Middle frontal gyrus (tissue), 1 donor: Measurements from ENCODE around the gene UBE2U.
"Not testable (repeated sequence)": the region's sequence is repeated elsewhere in the genome, so short reads cannot be mapped to it uniquely, and the experiment has no call there.

Experiments
- DNase-seq: peaks from one replicate; pipeline ENCODE4 v3.0.0-alpha.2; 2015; ENCODE audit warnings: low spot score; ENCODE audit errors: extremely low spot score

Gene UBE2U

DNA sequence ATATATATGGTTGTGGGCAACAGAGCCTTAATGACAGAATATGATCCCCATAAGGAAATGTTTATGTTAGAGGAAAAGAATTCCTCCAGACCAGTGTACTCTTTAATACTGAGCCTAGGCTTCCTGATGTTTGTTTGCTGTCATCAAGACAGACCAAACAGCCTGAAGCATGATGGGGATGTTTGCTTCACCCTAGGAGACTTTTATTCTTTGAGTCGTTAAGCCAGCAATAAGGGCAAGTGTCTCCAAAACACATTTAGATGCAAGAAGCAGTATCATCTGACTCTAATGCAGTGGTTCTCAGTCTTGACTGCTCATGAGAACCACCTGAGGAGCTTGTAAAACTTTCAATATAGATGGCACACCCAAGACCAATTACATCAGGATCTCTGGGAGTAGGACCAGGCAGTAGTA is 33.1 kb downstream of the UBE2U start:
- no peak for DNase-seq

DNA sequence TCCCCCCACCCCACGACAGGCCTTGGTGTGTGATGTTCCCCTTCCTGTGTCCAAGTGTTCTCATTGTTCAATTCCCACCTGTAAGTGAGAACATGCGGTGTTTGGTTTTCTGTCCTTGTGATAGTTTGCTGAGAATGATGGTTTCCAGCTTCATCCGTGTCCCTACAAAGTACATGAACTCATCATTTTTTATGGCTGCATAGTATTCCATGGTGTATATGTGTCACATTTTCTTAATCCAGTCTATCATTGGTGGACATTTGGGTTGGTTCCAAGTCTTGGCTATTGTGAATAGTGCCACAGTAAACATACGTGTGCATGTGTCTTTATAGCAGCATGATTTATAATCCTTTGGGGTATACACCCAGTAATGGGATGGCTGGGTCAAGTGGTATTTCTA is 36.1 kb downstream of the UBE2U start:
- DNase-seq: not testable (repeated sequence)

DNA sequence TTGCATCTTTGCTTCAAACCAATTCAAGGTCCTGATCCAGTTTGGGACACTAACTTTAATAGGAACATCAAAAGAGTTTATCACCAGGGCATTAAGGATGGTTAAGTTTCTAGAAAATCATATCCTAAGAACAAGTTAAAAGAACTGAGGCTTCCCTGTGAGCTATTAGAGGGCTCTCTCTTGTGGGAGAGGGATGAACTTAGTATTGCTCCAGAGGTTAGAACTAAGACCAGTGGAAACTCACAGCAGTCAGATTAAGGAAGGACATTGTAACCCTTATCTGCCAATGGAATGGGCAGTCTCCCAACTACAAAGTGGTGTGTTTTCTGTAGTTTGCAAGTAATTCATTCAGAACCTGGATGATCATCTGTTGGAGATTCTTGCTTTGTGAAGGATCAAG is 36.8 kb downstream of the UBE2U start:
- DNase-seq: no peak

DNA sequence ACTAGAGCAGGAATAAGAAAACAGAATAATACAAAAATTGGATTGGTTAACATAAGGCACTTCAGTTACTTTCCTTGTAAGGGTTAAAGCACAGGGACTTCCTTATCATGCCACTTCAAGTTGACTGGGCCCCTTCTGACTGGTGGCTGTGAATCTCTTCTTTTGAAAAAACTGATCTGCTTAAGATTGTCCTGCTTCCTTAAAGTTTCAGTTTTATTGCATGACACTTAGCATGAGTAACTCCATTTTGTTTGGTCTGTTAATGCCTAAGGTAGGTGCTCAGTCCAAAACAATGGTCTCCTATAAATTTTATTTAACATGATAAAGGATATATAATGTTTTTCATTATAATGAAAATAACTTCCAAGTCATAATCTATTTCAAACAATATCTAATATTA is 37.6 kb downstream of the UBE2U start:
- DNase-seq: no peak

DNA sequence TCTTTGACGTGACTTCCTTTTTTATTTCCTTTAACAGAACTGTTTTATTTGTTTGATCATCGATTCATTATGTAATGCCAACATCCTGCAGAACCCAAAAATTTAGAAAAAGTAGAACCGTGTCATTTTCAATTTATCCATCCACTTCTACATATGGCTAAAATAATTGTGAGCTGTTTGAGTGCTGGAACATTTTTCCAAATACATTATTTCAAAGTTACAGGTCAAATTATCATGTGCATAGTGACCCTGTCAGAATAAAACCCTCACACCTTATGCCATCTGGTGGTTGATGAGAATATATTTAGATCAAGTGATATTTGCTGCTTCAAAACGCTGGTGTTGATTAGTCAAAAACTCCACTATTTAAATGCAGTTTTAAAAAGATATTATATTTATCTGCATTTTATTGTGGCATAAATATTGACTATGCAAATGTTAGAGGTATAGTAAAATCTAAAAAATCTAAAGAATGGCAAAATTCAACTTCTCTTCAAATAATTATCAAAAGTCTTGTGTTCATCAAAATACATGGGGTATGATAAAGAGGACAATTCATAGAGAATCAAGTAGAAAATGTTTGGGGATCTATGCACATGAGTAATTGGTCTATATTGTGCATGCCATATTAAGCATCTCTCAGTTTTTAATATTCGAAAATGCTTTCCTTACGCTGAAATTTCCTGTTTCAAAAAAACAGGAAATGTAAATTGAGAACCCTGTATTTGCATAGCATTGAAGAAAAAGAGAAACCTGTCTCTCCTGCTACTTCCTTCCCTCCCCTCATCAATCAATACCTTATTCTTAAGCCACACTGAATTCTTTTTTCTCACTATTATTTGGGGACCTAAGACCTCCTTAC is 39.7 kb downstream of the UBE2U start:
- no peak for DNase-seq

DNA sequence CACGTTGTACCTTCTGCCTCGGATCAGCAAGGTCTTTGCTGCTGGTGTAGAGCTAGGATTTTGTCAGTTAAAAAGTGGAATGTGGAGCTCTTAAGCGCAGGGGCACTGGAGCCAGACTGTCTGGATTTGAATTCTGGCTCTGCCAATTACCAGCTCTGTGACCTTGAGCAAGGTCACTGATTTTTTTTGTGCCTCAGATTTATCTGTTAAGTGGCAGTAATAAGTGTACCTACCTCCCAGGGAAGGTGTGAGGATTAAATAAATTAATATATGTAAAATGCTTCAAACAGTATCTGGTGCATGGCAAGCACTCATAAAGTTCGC is 40.3 kb downstream of the UBE2U start:
- no peak for DNase-seq

DNA sequence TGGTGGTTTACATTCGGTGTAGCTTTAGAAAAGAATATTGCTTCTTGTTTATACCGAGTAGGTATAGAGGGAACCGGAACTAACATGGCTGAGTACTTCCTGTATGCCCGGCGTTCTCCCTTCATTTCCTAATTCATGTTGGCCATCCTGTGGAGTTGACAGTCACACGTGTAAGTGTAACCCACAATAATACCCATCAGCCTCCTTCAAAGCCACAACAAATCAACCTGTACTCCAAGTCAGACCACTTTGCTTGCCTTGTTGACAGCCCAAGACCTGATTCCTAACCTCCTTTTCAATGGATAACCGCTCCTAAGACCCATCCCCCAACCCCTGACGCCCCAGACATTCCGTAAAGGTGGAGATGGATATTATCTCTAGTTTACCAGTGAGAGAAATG is 42.1 kb downstream of the UBE2U start:
- no peak for DNase-seq

DNA sequence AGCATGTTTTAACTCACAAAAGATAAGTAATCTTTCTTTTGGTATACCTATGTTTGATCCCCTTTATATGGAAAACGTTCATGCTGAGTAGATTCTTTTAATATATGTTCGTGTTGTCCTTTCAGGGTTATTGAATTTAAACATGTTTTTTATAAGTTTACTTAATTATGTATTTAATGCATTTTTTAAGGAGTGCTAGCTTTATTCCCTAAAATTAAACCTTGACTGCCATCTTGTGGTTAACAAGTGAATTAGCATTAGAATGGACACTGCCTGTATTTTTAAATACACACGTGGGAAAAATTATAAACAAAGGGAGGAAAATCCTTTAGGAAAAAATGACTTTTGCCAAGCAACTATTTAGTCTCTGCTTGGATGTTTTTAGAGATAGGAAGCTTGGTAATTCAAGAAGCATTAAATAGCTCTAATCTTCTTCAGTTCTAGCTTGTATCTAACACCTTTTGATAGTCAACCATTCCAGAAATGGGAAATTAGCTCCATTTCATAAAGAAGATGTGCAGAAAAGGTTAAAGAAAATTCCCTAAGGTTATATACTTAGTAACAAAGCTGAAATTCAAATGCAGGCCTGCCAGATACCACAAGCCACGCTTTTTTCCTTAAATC is 43.0 kb downstream of the UBE2U start:
- DNase-seq: no peak

DNA sequence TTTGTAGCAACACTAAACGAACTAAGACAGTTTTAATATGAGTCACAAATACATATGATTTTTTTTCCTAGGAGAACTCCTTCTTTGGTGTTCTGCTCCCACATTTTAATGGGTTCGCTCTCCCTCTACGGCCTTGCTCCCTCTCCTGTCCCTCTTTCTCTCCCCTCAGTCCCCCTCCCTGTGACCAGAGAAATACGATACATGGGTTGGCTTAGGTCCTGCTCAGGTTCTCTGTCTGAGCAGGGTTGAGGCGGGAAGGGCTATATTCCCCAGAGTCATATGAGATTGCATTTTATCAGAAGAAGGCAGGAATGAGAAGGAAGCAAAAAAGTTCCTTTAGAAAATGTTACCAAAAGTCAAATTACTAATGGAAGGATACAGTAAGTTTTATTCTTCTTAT is 44.6 kb downstream of the UBE2U start:
- DNase-seq: no peak

DNA sequence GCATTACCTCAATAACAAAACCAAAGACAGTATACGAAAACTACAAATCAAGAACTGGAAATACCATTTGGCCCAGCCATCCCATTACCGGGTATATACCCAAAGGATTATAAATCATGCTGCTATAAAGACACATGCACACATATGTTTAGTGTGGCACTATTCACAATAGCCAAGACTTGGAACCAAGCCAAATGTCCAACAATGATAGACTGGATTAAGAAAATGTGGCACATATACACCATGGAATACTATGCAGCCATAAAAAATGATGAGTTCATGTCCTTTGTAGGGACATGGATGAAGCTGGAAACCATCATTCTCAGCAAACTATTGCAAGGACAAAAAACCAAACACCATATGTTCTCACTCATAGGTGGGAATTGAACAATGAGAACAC is 47.0 kb downstream of the UBE2U start:
- DNase-seq: not testable (repeated sequence)

DNA sequence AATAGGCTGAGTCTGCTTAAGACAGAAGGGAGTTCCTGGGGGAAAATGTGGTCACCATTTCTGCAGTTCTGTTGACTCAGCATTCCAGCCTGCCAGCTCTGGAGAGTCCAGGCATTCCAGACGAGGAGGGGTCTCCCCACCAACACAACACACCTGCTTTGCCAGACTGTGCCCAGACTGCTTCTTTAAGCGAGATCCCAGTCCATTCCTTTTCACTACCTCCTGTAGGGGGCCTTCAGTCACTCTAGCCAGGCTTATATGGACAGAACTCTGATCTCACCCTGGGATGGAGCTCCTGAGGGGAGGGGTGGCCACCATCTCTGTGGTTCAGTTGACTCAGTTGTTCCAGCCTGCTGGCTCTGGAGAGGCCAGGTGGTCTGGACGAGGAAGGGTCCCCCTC is 48.5 kb downstream of the UBE2U start:
- DNase-seq: no peak

DNA sequence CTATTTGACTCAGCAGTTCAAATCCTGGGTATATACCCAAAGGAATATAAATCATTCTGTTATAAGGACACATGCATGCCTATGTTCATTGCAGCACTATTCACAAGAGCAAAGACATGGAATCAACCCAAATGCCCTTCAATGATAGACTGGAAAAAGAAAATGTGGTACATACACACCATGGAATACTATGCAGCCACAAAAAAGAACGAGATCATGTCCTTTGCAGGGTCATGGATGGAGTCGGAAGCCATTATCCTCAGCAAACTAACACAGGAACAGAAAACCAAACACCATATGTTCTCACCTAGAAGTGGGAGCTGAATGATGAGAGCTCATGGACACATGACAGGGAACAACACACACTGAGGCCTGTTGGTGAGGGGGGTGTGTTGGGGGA is 53.8 kb downstream of the UBE2U start:
- not testable (repeated sequence) for DNase-seq

DNA sequence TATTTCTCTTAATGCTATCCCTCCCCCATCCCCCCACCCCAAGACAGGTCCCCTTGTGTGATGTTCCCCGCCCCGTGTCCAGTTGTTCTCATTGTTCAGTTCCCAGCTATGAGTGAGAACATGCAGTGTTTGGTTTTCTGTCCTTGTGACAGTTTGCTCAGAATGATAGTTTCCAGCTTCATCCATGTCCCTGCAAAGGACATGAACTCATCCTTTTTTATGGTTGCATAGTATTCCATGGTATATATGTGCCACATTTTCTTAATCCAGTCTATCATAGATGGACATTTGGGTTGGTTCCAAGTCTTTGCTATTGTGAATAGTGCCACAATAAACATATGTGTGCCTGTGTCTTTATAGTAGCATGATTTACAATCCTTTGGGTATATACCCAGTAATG is 55.0 kb downstream of the UBE2U start:
- not testable (repeated sequence) for DNase-seq

DNA sequence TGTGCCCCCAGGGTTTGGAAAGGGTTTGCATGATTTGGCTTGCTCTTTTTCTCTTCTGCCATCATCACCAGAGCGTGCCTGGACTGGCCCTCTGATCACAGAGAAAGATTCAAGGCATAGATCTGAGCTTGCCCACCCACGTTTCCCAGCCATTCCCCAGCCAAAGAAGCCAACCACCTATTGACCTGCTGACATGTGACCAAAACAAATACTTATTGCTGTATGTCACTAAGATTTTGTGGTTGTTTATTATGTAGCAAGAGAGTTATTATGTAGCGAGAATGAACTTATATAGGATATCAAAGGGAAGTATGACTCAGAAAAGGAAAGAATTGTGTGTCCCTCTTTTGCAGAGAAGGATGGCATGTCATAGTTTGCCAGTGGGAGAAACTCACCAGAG is 59.9 kb downstream of the UBE2U start:
- DNase-seq: no peak

DNA sequence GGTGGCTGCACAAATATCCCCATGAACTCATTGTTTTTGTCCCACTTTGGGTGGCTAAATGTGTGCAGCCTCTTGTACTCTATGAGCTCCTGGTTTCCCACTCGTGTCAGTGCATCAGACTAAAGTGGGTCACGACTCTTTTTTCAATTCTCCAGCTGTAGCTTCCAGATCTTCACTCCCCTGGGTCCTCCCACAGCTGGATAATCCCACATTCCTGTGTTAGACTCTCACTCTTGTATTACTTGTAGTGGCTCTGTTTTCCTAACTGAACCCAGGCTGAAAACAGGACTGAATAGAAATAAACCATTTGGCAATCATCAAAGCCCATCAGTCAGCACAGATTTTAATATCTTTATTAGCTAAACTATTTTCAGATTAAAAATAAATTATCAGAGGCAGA is 60.4 kb downstream of the UBE2U start:
- DNase-seq: no peak

DNA sequence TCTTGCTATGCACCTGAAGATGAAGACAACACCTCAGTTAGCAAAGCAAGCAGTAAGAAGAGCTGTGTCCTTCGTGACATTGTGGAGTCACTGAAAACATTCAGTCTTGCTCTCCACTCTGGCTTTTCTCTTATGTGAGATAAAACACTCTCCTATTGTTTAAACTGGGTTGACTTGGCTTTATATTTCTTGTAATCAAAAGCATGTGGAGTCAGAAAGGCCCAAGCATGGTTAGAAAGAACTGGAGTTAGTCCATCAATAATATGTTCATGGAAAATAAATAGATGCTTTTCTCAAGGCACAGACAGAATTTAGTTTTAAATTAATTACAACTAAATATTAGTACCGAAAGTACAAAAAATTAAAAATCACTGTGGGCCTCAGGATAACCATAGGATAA is 61.7 kb downstream of the UBE2U start:
- no peak for DNase-seq

DNA sequence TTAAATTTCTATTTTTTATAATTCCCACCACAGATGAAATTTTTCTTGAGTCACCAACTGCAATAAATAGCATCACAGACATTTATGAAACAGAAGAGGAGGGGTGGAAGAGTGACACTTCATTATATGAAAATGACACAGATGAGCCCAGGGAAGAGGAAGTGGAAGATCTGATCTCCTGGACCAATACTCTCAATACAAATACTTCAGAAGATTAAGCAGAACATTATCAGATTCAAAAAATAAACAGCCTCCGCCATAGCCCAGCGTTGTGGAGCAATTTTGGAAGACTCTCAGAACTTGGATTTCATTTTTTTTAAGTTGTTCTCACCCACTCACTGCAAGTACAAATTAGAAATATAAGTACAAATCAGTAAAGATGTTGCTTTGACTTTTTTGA is 63.6 kb downstream of the UBE2U start:
- DNase-seq: no peak

DNA sequence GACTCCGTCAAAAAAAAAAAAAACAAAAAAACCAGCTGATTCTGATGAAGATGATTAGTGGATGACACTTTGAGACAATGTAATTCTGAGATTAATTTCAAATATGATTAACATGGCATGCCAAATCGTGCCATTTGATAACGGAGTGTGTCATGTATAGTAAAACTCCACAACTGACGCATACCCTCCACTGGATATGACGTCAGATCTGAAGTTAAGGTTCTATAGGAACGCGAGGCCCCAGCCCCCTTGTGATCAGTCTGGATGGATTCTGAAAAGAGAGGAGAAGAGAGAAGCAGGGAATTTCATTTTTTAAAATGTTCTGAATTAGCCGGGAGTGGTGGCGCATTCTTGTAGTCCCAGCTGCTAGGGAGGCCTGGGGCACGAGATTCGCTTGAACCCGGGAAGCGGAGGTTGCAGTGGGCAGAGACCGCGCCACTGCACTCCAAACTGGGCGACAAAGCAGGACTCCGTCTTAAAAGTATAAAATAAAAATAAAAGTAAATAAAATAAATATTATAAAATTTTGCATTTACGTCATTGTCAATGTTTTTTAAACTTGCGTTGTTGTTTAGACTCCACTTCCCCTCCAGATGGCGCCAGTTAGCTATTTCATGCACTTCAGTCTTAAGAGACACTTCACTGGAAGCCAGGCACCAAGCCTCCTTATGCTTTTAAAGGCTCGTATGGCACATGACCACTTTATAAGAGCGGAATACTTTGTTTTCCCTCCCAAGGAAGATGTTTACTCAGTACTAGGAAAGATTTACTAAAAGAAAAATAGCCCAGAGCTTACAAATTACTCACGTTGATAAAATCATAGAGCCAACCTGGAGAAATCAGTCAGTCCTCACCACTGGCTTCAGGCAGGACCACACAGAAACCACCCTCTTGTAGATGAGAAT is 65.5 kb downstream of the UBE2U start:
- peak; percentile 67 for DNase-seq

DNA sequence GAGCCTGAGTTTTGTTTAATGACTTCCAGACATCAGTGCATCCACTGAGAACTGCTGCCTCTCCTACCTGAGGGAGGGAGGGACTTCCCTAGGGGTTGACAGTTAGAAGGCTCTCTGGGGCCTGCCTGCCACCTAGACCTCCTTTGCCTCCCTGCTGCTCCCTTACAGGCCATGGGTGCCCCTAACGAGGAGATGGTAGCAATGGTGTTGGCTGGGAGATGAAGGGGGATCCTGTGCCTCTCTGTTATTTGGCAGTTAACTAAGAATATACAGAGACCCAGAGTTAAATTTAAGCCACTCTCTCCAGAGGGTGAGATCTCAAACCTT is 66.1 kb downstream of the UBE2U start:
- no peak for DNase-seq

DNA sequence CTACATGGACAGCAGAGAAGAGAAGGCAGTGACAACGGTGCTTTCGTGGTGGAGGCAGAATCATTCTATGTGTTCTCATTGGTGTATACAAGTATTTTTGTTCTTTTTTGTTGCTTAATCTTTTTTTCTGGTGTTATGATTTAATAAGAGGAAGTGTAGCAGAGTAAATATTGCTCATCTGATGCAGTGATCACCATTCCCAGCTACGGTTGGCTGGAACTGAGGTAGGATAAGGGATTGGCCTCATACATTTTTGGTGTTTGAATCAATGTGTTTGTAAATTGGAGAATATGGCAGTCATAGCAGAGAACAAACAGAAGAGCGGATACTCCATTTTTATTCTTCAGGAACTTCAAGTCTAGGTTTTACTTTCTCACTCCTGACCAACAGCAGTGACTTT is 76.6 kb downstream of the UBE2U start:
- no peak for DNase-seq

DNA sequence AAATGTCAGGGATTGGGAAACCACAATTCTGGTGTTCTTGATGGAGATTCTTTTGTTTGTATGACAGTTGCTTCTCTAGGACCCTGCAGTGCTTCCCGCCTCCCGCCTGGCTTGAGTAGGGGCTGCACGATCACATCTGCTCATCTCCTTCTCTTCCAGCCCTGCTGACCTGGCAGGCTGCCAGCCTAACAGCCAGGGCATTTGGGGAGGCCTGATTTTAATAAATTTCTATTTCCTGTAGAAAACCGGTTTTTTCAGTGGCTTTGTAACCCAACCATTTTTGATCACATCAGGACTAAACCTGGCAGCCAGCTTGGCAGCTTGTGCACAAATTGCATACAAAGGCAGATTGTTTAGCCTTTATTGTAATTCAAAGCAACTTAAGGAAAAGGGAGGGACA is 78.9 kb downstream of the UBE2U start:
- no peak for DNase-seq

DNA sequence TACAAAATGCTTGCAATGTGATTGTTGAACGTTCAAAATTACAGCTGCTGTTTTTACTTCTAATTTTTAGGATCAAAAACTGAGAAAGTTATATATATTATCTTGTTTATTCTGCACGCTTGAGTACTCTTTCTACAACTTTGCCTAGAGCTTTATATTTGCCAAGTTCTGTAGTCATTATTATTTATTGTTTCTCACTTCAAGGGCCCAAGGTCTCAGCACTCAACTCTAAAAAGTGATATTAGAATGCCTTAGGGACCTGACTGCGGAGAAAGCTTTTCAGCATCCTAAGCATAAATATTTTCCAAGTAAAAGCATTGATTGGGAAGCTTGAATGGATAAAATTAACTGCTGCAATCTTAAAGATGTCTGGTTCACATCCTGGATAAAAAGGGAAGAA is 83.6 kb downstream of the UBE2U start:
- no peak for DNase-seq
